Hepatocyte (in vitro differentiated cells): ENCODE data around the gene SIVA1.

ENCODE experiments used
- EZH2 ChIP-seq: fragments of 200-600 bp; sonication (generic); IDR thresholded peaks from 2 replicates; pipeline ENCODE4 v1.6.1; 2016; ENCODE audit warnings: antibody characterized with exemption, mild to moderate bottlenecking, borderline replicate concordance
- TF ChIP-seq, protein P1 (sequence below): fragments of 200-600 bp; sonication (generic); IDR thresholded peaks from 2 replicates; pipeline ENCODE4 v1.5.1; 2016; ENCODE audit warnings: antibody characterized with exemption, mild to moderate bottlenecking; ENCODE audit not compliant: poor library complexity

DNA sequence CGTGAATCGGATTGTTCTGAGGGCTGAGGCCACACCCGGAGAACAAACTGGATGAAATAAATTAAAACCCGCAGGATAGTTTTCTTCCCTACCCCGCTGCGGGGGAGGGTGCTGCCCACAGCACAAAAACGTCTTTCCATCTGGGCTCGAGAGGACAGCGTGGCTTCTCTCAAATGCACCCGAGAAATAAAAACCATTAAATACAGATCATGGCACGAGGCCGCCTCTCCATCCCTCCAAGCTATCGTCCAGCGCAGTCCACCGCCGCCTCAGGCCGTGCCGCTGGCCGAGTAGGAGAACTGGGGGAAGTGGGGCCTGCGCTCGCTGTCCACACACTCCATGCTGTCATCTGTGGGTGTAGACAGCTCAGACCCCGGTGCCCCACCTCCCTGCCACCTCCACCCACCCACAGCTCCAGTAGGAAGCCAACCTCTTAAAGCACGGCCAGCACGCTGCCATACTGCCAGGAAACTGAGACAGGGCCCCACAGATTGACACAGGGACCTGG lies 17.2 kb downstream of the SIVA1 start:
- TF ChIP-seq, protein P1, sequence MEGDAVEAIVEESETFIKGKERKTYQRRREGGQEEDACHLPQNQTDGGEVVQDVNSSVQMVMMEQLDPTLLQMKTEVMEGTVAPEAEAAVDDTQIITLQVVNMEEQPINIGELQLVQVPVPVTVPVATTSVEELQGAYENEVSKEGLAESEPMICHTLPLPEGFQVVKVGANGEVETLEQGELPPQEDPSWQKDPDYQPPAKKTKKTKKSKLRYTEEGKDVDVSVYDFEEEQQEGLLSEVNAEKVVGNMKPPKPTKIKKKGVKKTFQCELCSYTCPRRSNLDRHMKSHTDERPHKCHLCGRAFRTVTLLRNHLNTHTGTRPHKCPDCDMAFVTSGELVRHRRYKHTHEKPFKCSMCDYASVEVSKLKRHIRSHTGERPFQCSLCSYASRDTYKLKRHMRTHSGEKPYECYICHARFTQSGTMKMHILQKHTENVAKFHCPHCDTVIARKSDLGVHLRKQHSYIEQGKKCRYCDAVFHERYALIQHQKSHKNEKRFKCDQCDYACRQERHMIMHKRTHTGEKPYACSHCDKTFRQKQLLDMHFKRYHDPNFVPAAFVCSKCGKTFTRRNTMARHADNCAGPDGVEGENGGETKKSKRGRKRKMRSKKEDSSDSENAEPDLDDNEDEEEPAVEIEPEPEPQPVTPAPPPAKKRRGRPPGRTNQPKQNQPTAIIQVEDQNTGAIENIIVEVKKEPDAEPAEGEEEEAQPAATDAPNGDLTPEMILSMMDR = no peak
- no peak for TF ChIP-seq EZH2
